Thyroid gland (tissue), 4 donors: ENCODE results near the gene ACE.

Experiments
- POLR2A ChIP-seq, 2 donors: fragments of 450-650 bp; IDR thresholded peaks; one replicate each; pipeline ENCODE4 v1.6.1; 2017; ENCODE audit warnings: antibody characterized with exemption in 2 of 2, mild to moderate bottlenecking in 2 of 2, moderate library complexity in 1 of 2
- TF ChIP-seq, protein P1 (sequence below), 6 experiments: fragments of 200-600 bp in 3 of 6; fragments of 450-650 bp in 3 of 6; sonication (generic) in 3 of 6; IDR thresholded peaks; one replicate each; pipeline ENCODE4 v1.5.1; 2016 to 2019; ENCODE audit warnings: antibody characterized with exemption in 6 of 6, mild to moderate bottlenecking in 2 of 6, inconsistent platforms in 1 of 6, moderate library complexity in 1 of 6

DNA sequence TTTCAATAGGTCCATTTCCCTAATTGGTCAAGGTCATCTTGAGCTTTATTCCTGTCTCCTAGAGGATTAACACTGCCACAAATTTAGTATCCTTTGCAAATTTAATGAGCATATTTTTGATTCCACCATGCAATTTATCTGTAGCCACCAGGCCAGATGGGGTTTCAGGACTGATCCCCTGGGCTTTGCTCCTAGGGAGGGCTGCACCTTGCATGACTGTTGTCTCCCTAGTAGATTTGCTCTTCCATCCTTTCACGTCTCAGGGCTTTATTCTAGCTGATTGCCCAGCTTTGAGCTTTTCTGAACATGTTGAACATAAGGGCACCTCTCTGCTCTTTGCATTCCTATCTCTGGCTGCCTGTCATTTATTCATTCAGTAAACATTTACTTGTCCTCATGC, 38.6 kb downstream of the ACE start:
- TF ChIP-seq, protein P1, sequence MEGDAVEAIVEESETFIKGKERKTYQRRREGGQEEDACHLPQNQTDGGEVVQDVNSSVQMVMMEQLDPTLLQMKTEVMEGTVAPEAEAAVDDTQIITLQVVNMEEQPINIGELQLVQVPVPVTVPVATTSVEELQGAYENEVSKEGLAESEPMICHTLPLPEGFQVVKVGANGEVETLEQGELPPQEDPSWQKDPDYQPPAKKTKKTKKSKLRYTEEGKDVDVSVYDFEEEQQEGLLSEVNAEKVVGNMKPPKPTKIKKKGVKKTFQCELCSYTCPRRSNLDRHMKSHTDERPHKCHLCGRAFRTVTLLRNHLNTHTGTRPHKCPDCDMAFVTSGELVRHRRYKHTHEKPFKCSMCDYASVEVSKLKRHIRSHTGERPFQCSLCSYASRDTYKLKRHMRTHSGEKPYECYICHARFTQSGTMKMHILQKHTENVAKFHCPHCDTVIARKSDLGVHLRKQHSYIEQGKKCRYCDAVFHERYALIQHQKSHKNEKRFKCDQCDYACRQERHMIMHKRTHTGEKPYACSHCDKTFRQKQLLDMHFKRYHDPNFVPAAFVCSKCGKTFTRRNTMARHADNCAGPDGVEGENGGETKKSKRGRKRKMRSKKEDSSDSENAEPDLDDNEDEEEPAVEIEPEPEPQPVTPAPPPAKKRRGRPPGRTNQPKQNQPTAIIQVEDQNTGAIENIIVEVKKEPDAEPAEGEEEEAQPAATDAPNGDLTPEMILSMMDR (IDR thresholded peaks at IDR 0.05), result no peak
- no peak for TF ChIP-seq POLR2A (IDR thresholded peaks at IDR 0.05)
